MM.1S (cell line): ENCODE measurements around the gene LRRC75A.

Experiments used
- DNase-seq: peaks from one replicate; pipeline ENCODE4 v3.0.0-alpha.2; 2015
- H2AFZ ChIP-seq: fragments of 300-600 bp; sonication (generic); 2 replicates; pipeline ENCODE4 v1.6.0; 2016; ENCODE audit warnings: antibody characterized with exemption, low read length
- H3F3A ChIP-seq: fragments of 300-600 bp; sonication (generic); 2 replicates; pipeline ENCODE4 v1.6.1; 2016; ENCODE audit warnings: mild to moderate bottlenecking, antibody characterized with exemption, low read length, moderate library complexity, mixed read lengths; ENCODE audit not compliant: insufficient read depth
- H3K27ac ChIP-seq: fragments of 300-600 bp; sonication (generic); 2 replicates; pipeline ENCODE4 v1.5.1; 2016; ENCODE audit warnings: mild to moderate bottlenecking, low read length
- H3K27me3 ChIP-seq: fragments of 300-600 bp; sonication (generic); replicated peaks from 2 replicates; pipeline ENCODE4 v1.6.0; 2016; ENCODE audit warnings: low read length; ENCODE audit not compliant: insufficient read depth
- H3K36me3 ChIP-seq: fragments of 300-600 bp; sonication (generic); replicated peaks from 2 replicates; pipeline ENCODE4 v1.6.1; 2016; ENCODE audit warnings: mild to moderate bottlenecking, low read length, mixed read lengths; ENCODE audit not compliant: insufficient read depth
- H3K4me1 ChIP-seq: fragments of 300-600 bp; sonication (generic); 2 replicates; pipeline ENCODE4 v1.6.1; 2016; ENCODE audit warnings: low read length, mixed read lengths
- H3K4me2 ChIP-seq: fragments of 300-600 bp; sonication (generic); 2 replicates; pipeline ENCODE4 v1.6.0; 2016; ENCODE audit warnings: low read depth, low read length
- H3K4me3 ChIP-seq: fragments of 300-600 bp; sonication (generic); 2 replicates; pipeline ENCODE4 v1.5.1; 2016; ENCODE audit warnings: low read length, mixed read lengths
- H3K79me2 ChIP-seq: fragments of 300-600 bp; sonication (generic); 2 replicates; pipeline ENCODE4 v1.6.1; 2016; ENCODE audit warnings: mixed run types, low read length, mixed read lengths
- H3K9ac ChIP-seq: fragments of 300-600 bp; sonication (generic); 2 replicates; pipeline ENCODE4 v1.6.1; 2016; ENCODE audit warnings: low read length, mixed read lengths
- H3K9me2 ChIP-seq: fragments of 300-600 bp; sonication (generic); replicated peaks from 2 replicates; pipeline ENCODE4 v1.6.1; 2016; ENCODE audit warnings: mild to moderate bottlenecking, low read length, mixed read lengths; ENCODE audit not compliant: insufficient read depth
- H3K9me3 ChIP-seq: fragments of 300-600 bp; sonication (generic); replicated peaks from 2 replicates; pipeline ENCODE4 v1.6.1; 2016; ENCODE audit warnings: mild to moderate bottlenecking, low read length, mixed read lengths; ENCODE audit not compliant: insufficient read depth
- H4K20me1 ChIP-seq: fragments of 300-600 bp; sonication (generic); 2 replicates; pipeline ENCODE4 v1.6.1; 2016; ENCODE audit warnings: mild to moderate bottlenecking, low read length, moderate library complexity, mixed read lengths; ENCODE audit not compliant: insufficient read depth
- CTCF ChIP-seq: fragments of 300-600 bp; sonication (generic); IDR thresholded peaks from 2 replicates; pipeline ENCODE4 v1.5.1; 2016; ENCODE audit warnings: antibody characterized with exemption, low read length, mixed read lengths
- EZH2 ChIP-seq: fragments of 300-600 bp; sonication (generic); optimal IDR thresholded peaks from 2 replicates; pipeline ENCODE3; 2017; ENCODE audit warnings: low read depth, mild to moderate bottlenecking, antibody characterized with exemption, low read length, mixed read lengths
- EZH2phosphoT487 ChIP-seq: fragments of 300-600 bp; sonication (generic); IDR thresholded peaks from 2 replicates; pipeline ENCODE4 v1.6.1; 2018; ENCODE audit warnings: antibody characterized with exemption, low read length

The LRRC75A gene

DNA sequence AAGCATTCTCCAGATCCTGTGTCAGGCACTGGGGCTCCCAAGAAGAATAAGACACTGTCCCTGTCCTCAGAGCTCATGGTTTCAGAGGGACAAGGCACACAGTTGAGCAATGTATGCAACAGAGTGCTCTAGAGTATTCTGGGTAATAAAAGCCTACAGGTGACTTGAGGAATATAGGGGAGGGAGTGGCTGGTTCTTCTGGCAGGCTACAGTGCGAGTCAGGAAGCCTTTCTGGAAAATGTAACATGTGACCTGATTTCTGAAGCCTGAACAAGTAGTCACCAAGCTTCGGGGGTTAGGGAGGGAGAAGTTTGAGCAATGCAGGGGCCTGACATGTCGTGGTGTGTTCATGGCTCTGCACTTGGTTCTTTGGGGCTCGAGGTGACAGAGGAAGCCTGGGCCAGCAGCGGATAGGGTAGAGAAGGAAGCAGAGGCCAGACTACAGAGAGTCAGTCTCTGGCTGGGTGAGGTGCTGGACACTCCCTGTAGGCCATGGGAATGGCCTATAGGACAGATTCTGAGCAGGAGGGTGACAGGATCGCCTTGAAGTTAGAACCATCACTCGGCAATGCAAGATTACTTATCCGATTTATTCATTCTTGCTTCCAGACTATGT is 16.0 kb upstream of the LRRC75A start:
- Histone ChIP-seq H3K9me2 (no peaks in the 10 kb centered on the region), H3K9me3 (no peaks in the 10 kb centered on the region), H3K4me2 (no peak overlapping the region), H3K27ac (no peak overlapping the region), H3K79me2 (no peaks in the 10 kb centered on the region), H2AFZ (no peak overlapping the region), H3K27me3 (no peaks in the 10 kb centered on the region), H3K4me3 (no peak overlapping the region), H4K20me1 (no peaks in the 10 kb centered on the region), H3K4me1 (no peaks in the 10 kb centered on the region), H3F3A (no peaks in the 10 kb centered on the region), H3K9ac (no peak overlapping the region), H3K36me3 (no peaks in the 10 kb centered on the region)
- DNase-seq = no peak
- TF ChIP-seq EZH2phosphoT487 = no peak
- TF ChIP-seq EZH2 = no peak
- no peak for TF ChIP-seq CTCF

DNA sequence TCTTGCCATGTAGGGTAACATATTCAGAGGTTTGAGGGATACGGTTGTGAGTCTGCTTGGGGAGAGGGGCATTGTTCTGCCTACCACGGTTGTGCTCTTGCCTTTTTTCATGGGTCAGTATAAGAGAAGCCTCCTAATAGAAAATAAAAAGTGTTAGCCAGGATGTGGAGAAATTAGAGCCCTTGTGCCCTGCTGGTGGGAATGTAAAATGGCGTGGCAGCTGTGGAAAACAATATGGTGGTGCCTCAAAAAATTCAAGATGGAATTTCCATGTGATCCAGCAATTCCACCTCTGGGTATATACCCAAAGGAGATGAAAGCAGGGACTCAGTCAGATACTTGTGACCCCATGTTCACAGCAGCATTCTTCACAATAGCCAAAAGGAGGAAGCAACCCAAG is 14.2 kb upstream of the LRRC75A start:
- H2AFZ ChIP-seq = no peak overlapping the region
- H4K20me1 ChIP-seq = no peaks in the 10 kb centered on the region
- no peak overlapping the region for H3K4me2 ChIP-seq
- H3K9me2 ChIP-seq = no peaks in the 10 kb centered on the region
- H3K4me3 ChIP-seq = no peak overlapping the region
- no peak overlapping the region for H3K9ac ChIP-seq
- H3K79me2 ChIP-seq = no peaks in the 10 kb centered on the region
- H3K4me1 ChIP-seq = no peaks in the 10 kb centered on the region
- no peak for TF ChIP-seq EZH2
- no peak for TF ChIP-seq CTCF
- TF ChIP-seq EZH2phosphoT487 = no peak
- H3K36me3 ChIP-seq = no peaks in the 10 kb centered on the region
- H3K9me3 ChIP-seq = no peaks in the 10 kb centered on the region
- no peak overlapping the region for H3K27ac ChIP-seq
- no peaks in the 10 kb centered on the region for H3F3A ChIP-seq
- no peak for DNase-seq
- no peaks in the 10 kb centered on the region for H3K27me3 ChIP-seq

GRCh38 chr17:16504984-16505383 is 13.0 kb upstream of the LRRC75A start:
- no peak for TF ChIP-seq CTCF
- no peak for TF ChIP-seq EZH2phosphoT487
- no peak for TF ChIP-seq EZH2
- Histone ChIP-seq H3K4me1 (no peaks in the 10 kb centered on the region), H3K4me2 (no peak overlapping the region), H3K27me3 (no peaks in the 10 kb centered on the region), H3F3A (no peaks in the 10 kb centered on the region), H3K36me3 (no peaks in the 10 kb centered on the region), H3K27ac (no peak overlapping the region), H3K9me3 (no peaks in the 10 kb centered on the region), H3K4me3 (no peak overlapping the region), H2AFZ (no peak overlapping the region), H4K20me1 (no peaks in the 10 kb centered on the region), H3K9ac (no peak overlapping the region), H3K79me2 (no peaks in the 10 kb centered on the region), H3K9me2 (no peaks in the 10 kb centered on the region)
- DNase-seq = no peak
